ENCODE measurements around the gene CELSR1. TPM values are rescaled to one million over a fixed set of nuclear protein-coding genes. Genes with fewer than 3 reads are reported as not detected.

Gene CELSR1
- total RNA-seq, 1 donor from 2014 or later: 5.1 TPM

DNA sequence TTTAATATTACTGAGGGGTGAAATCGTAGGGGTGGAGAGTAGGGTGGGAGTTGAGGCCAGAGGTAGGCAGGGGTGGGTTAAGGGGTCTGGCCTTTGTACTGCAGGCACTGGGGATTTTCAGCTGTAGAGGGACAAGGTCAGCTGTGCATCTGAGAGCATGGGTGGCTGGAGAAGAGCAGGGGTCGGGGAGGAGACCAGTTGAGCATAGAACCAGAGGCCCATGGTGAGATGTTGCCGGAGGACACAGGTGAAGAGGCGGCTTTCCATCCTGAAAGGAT is 12.1 kb upstream of the CELSR1 start:
- Mint-ChIP-seq H3K27ac (ENCODE audit: unreplicated experiment) (no peak overlapping the region), H3K36me3 (ENCODE audit: low read depth) (no peaks in the 10 kb centered on the region)

GRCh38 chr22:46547883-46548244 is 10.4 kb upstream of the CELSR1 start:
- Mint-ChIP-seq H3K27me3 (ENCODE audit: low read depth) (peaks cover 38% of the 10 kb centered on the region), H3K36me3 (ENCODE audit: low read depth) (no peaks in the 10 kb centered on the region), H3K4me3 (no peak overlapping the region), H3K9me3 (peaks cover 2% of the 10 kb centered on the region), H3K4me1 (peaks cover 13% of the 10 kb centered on the region), H3K27ac (ENCODE audit: unreplicated experiment) (no peak overlapping the region)
- no peak for TF ChIP-seq CTCF (conservative IDR thresholded peaks at IDR 0.05)
- DNase-seq (ENCODE audit: low read depth, low spot score): no peak

More for the DNA sequence above, 12.1 kb upstream of the CELSR1 start:
- peaks cover 31% of the 10 kb centered on the region for H3K27me3 Mint-ChIP-seq (ENCODE audit: low read depth)
- no peak for DNase-seq (ENCODE audit: low read depth, low spot score)
- no peak for TF ChIP-seq CTCF (conservative IDR thresholded peaks at IDR 0.05)
- peaks cover 13% of the 10 kb centered on the region for H3K4me1 Mint-ChIP-seq
- no peak overlapping the region for H3K4me3 Mint-ChIP-seq
- H3K9me3 Mint-ChIP-seq: peaks cover 7% of the 10 kb centered on the region

GRCh38 chr22:46547179-46547882 is 9.9 kb upstream of the CELSR1 start:
- Mint-ChIP-seq H3K27ac (ENCODE audit: unreplicated experiment) (no peak overlapping the region), H3K4me3 (no peak overlapping the region), H3K36me3 (ENCODE audit: low read depth) (no peaks in the 10 kb centered on the region), H3K9me3 (peaks cover under 1% of the 10 kb centered on the region), H3K27me3 (ENCODE audit: low read depth) (peaks cover 43% of the 10 kb centered on the region), H3K4me1 (peaks cover 13% of the 10 kb centered on the region)
- TF ChIP-seq CTCF (conservative IDR thresholded peaks at IDR 0.05): no peak
- no peak for DNase-seq (ENCODE audit: low read depth, low spot score)

DNA sequence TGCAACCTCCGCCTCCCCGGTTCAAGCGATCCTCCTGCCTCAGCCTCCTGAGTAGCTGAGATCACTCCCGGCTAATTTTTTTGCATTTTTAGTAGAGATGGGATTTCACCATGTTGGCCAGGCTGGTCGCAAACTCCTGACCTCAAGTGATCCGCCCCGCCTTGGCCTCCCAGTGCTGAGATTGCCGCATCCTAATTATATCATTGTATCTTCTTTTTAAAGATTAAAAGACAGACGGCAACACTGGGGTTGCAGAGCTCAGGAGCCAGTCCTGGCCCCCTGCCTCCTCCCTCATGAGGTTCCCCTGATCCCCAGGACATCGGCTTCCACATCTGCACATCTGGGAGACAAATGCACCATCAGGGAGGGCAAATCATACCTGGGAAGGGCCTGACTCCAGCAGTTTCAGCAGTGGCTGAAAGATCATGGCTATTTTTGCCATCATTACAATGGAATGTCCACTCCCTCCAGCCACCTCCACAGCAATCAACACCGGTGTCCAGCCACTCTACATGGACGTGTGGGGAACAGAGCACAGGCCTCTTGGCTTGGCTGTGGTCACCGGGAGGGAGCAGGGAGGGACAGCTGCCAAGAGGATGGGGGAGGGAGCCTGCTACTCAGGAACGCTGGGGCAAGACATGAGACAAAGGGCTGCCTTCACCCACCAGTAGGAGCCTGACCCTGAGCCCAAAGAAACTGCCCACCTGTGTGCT is 9.2 kb upstream of the CELSR1 start:
- no peaks in the 10 kb centered on the region for H3K36me3 Mint-ChIP-seq (ENCODE audit: low read depth)
- peaks cover 50% of the 10 kb centered on the region for H3K27me3 Mint-ChIP-seq (ENCODE audit: low read depth)
- DNase-seq (ENCODE audit: low read depth, low spot score): no peak
- H3K9me3 Mint-ChIP-seq: no peaks in the 10 kb centered on the region
- H3K27ac Mint-ChIP-seq (ENCODE audit: unreplicated experiment): no peak overlapping the region
- H3K4me1 Mint-ChIP-seq: peaks cover 17% of the 10 kb centered on the region
- no peak overlapping the region for H3K4me3 Mint-ChIP-seq
- no peak for TF ChIP-seq CTCF (conservative IDR thresholded peaks at IDR 0.05)

DNA sequence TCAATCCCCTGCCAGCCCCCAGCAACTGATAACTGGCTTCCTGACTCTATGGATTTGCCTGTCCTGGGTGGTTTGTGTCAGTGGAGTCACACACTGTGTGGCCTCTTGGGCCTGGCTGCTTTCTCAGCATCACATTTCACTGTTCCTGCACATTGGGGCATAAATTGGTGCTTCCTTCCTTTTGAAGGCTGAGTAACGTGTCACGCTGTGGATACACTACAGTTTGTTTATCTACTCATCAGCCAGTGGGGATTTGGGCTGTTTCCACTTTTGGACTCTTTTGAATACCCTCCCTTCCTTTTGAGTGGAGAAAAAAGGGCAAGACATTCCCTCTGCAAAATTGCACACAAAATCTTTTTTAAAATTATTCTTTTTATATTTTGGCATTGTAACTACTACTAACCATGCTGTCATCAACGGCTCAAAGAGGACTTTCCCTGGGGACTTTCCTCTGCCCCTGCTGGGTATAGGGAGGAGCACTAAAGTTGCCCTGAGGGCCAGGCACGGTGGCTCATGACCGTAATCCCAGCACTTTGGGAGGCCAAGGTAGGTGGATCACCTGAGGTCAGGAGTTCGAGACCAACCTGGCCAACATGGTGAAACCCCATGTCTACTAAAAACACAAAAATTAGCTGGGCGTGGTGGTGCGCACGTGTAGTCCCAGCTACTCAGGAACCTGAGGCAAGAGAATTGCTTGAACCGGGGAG is 7.8 kb upstream of the CELSR1 start:
- Mint-ChIP-seq H3K27me3 (ENCODE audit: low read depth) (peaks cover 63% of the 10 kb centered on the region), H3K9me3 (no peaks in the 10 kb centered on the region), H3K4me1 (peaks cover 17% of the 10 kb centered on the region), H3K36me3 (ENCODE audit: low read depth) (no peaks in the 10 kb centered on the region), H3K4me3 (no peak overlapping the region), H3K27ac (ENCODE audit: unreplicated experiment) (no peak overlapping the region)
- no peak for TF ChIP-seq CTCF (conservative IDR thresholded peaks at IDR 0.05)
- DNase-seq (ENCODE audit: low read depth, low spot score): no peak

Data from neural crest cell (in vitro differentiated cells).